Fibroblast of gingiva (primary cell): ENCODE data around the gene ZNF462.
A peak's percentile ranks its signal among the peaks of the same experiment; 100 is the strongest.

Experiments
- DNase-seq: peaks from one replicate; pipeline ENCODE4 v3.0.0-alpha.2; 2011; ENCODE audit warnings: low read depth

ZNF462 gene

GRCh38 chr9:107007402-107007801 is 144.4 kb downstream of the ZNF462 start:
- DNase-seq = no peak

GRCh38 chr9:107008011-107008410 is 145.0 kb downstream of the ZNF462 start:
- no peak for DNase-seq

GRCh38 chr9:107008447-107008846 is 145.5 kb downstream of the ZNF462 start:
- no peak for DNase-seq

- DNase-seq = no peak
Measured at GRCh38 chr9:107016383-107016782, 153.4 kb downstream of the ZNF462 start.

GRCh38 chr9:107018861-107019545 is 156.0 kb downstream of the ZNF462 start:
- DNase-seq = peak; percentile 44

GRCh38 chr9:107020040-107020530 is 157.1 kb downstream of the ZNF462 start:
- peak; percentile 94 for DNase-seq

- DNase-seq = no peak
Measured at GRCh38 chr9:107024193-107024592, 161.2 kb downstream of the ZNF462 start.

GRCh38 chr9:107025260-107026035 is 162.5 kb downstream of the ZNF462 start:
- DNase-seq = no peak

GRCh38 chr9:107029146-107029545 is 166.2 kb downstream of the ZNF462 start:
- DNase-seq = no peak

- no peak for DNase-seq
Measured at GRCh38 chr9:107033966-107034365, 171.0 kb downstream of the ZNF462 start.

GRCh38 chr9:107034831-107035230 is 171.9 kb downstream of the ZNF462 start:
- no peak for DNase-seq

- no peak for DNase-seq
Measured at GRCh38 chr9:107036367-107036766, 173.4 kb downstream of the ZNF462 start.

GRCh38 chr9:107039542-107039941 is 176.6 kb downstream of the ZNF462 start:
- peak; percentile 5 for DNase-seq

- no peak for DNase-seq
Measured at GRCh38 chr9:107042606-107043005, 179.6 kb downstream of the ZNF462 start.

- DNase-seq = no peak
Measured at GRCh38 chr9:107043886-107044285, 180.9 kb downstream of the ZNF462 start.

GRCh38 chr9:107044872-107045271 is 181.9 kb downstream of the ZNF462 start:
- no peak for DNase-seq

GRCh38 chr9:107046692-107047091 is 183.7 kb downstream of the ZNF462 start:
- DNase-seq = no peak

- no peak for DNase-seq
Measured at GRCh38 chr9:107049046-107049802, 186.3 kb downstream of the ZNF462 start.

- DNase-seq = no peak
Measured at GRCh38 chr9:107049803-107050184, 186.8 kb downstream of the ZNF462 start.

GRCh38 chr9:107051392-107051791 is 188.4 kb downstream of the ZNF462 start:
- no peak for DNase-seq

GRCh38 chr9:107054146-107054545 is 191.2 kb downstream of the ZNF462 start:
- no peak for DNase-seq

GRCh38 chr9:107059220-107059619 is 196.3 kb downstream of the ZNF462 start:
- DNase-seq = no peak

- DNase-seq = no peak
Measured at GRCh38 chr9:107060062-107060461, 197.1 kb downstream of the ZNF462 start.
